WTC11 (cell line): ENCODE results near the gene NEO1.
"Not testable (repeated sequence)": the region's sequence is repeated elsewhere in the genome, so short reads cannot be mapped to it uniquely, and the experiment has no call there.

ENCODE experiments used
- CBFB ChIP-seq: sonication (generic); formaldehyde crosslinking; IDR thresholded peaks from 2 replicates; pipeline ENCODE4 v1.8.1; 2022; ENCODE audit warnings: mild to moderate bottlenecking, low read depth, missing genetic modification reagents
- USF1 ChIP-seq: sonication (generic); formaldehyde crosslinking; IDR thresholded peaks from 2 replicates; pipeline ENCODE4 v1.8.0; 2022; ENCODE audit warnings: mild to moderate bottlenecking, missing genetic modification reagents
- ZBTB21 ChIP-seq: sonication (generic); formaldehyde crosslinking; IDR thresholded peaks from 2 replicates; pipeline ENCODE4 v1.8.1; 2023; ENCODE audit warnings: mild to moderate bottlenecking, missing genetic modification reagents, borderline replicate concordance
- TF ChIP-seq, protein P1 (sequence below): fragments of 200-600 bp; IDR thresholded peaks from 2 replicates; pipeline ENCODE4 v1.8.0; 2022; ENCODE audit warnings: antibody characterized with exemption
- TF ChIP-seq, protein P2 (sequence below): sonication (generic); formaldehyde crosslinking; IDR thresholded peaks from 2 replicates; pipeline ENCODE4 v1.8.0; 2022; ENCODE audit warnings: mild to moderate bottlenecking, missing genetic modification reagents

DNA sequence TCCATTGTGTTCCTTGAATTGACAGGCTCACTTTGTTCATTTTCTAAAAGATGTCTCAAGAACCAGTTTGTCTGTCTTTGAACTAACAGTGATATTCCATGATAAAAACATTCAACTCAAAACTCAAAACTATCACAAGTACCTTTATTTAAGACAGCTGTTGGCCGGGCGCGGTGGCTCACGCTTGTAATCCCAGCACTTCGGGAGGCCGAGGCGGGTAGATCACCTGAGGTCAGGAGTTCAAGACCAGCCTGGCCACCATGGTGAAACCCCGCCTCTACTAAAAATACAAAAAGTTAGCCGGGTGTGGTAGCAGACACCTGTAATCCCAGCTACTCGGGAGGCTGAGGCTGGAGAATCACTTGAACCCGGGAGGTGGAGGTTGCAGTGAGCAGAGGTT is 248.0 kb downstream of the NEO1 start:
- not testable (repeated sequence) for TF ChIP-seq CBFB; USF1 (CRISPR knock-in tag); ZBTB21 (CRISPR knock-in tag)
- TF ChIP-seq, protein P1, sequence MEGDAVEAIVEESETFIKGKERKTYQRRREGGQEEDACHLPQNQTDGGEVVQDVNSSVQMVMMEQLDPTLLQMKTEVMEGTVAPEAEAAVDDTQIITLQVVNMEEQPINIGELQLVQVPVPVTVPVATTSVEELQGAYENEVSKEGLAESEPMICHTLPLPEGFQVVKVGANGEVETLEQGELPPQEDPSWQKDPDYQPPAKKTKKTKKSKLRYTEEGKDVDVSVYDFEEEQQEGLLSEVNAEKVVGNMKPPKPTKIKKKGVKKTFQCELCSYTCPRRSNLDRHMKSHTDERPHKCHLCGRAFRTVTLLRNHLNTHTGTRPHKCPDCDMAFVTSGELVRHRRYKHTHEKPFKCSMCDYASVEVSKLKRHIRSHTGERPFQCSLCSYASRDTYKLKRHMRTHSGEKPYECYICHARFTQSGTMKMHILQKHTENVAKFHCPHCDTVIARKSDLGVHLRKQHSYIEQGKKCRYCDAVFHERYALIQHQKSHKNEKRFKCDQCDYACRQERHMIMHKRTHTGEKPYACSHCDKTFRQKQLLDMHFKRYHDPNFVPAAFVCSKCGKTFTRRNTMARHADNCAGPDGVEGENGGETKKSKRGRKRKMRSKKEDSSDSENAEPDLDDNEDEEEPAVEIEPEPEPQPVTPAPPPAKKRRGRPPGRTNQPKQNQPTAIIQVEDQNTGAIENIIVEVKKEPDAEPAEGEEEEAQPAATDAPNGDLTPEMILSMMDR = not testable (repeated sequence)
- TF ChIP-seq, protein P2, sequence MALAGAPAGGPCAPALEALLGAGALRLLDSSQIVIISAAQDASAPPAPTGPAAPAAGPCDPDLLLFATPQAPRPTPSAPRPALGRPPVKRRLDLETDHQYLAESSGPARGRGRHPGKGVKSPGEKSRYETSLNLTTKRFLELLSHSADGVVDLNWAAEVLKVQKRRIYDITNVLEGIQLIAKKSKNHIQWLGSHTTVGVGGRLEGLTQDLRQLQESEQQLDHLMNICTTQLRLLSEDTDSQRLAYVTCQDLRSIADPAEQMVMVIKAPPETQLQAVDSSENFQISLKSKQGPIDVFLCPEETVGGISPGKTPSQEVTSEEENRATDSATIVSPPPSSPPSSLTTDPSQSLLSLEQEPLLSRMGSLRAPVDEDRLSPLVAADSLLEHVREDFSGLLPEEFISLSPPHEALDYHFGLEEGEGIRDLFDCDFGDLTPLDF = not testable (repeated sequence)
